Measurements from ENCODE around the gene ABHD13. TPM values are rescaled to one million over a fixed set of nuclear protein-coding genes. Genes with fewer than 3 reads are reported as not detected.

The ABHD13 gene
- total RNA-seq, 1 experiment from 2014 or later = 4.1 TPM

DNA sequence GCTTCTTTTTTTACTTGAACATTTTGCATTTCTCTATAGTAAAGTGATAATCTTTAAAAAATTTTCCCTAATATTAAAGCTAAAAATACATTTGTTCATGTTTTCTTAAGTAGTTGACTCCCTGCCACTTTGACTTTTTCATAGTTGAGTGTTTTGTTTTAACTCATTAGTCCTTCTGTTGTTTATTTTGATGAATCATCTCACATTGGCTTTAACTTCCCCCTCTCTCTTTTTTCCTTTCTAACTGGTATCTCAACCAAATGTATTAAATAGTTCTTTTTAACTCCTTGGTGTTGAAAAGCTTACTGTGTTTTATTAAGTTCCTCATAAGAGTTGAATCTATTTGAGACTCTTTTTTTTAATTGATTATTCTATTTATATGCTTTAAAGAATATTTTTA lies 54.1 kb downstream of the ABHD13 start:
- Histone ChIP-seq H3K27me3 (ENCODE audit: insufficient read depth, low read length) (no peaks in the 10 kb centered on the region), H3K36me3 (ENCODE audit: control insufficient read depth in 1 of 2, insufficient read depth in 2 of 2, low read length in 2 of 2) (no peaks in the 10 kb centered on the region), H3K9me3 (ENCODE audit: control insufficient read depth in 1 of 2, insufficient read depth in 1 of 2, low read depth in 1 of 2, low read length in 2 of 2) (no peaks in the 10 kb centered on the region), H3K27ac (ENCODE audit: low read depth, low read length) (no peak overlapping the region), H3K9ac (ENCODE audit: low read length) (no peak overlapping the region), H3K9me2 (ENCODE audit: insufficient read depth) (no peaks in the 10 kb centered on the region), H4K20me1 (ENCODE audit: insufficient read depth) (no peaks in the 10 kb centered on the region), H3K4me3 (replicated peaks in 1 of 2; ENCODE audit: low read depth in 1 of 2, low read length in 2 of 2) (no peak overlapping the region), H3K4me2 (ENCODE audit: low read length) (no peak overlapping the region), H3K4me1 (ENCODE audit: control insufficient read depth in 1 of 2, insufficient read depth in 2 of 2, low read length in 2 of 2) (no peaks in the 10 kb centered on the region), H2AFZ (ENCODE audit: low read depth, low read length, poor library complexity, severe bottlenecking) (no peak overlapping the region), H3K79me2 (ENCODE audit: insufficient read depth, low read length) (no peaks in the 10 kb centered on the region)
- BruUV-seq (replicated peaks) = no TSS peak
- no peak for ATAC-seq
- ChIA-PET POLR2A (no interaction called here), RAD21 (ENCODE audit: low non-redundant PET in 1 of 2, low total read pairs in 2 of 2, uncharacterized antibody in 2 of 2, unreplicated experiment in 2 of 2) (no interaction called here), CTCF (no interaction called here)
- intact Hi-C loops (cut with micrococcal nuclease) = no loop called here
- TF ChIP-seq ELF1 (IDR thresholded peaks at IDR 0.05; ENCODE audit: borderline replicate concordance, low read depth) (no peak), POLR2AphosphoS5 (IDR thresholded peaks at IDR 0.05; ENCODE audit: low read depth, low read length) (no peak), SRF (IDR thresholded peaks at IDR 0.05; ENCODE audit: low read depth) (no peak), EZH2 (IDR thresholded peaks at IDR 0.05) (no peak), RAD21 (IDR thresholded peaks at IDR 0.05; ENCODE audit: low read depth) (no peak), JUND (IDR thresholded peaks at IDR 0.05) (no peak), EZH2phosphoT487 (IDR thresholded peaks at IDR 0.05; ENCODE audit: borderline replicate concordance) (no peak), POLR2A (IDR thresholded peaks at IDR 0.05; ENCODE audit: borderline replicate concordance, extremely low read depth, insufficient read depth, insufficient read length) (no peak), YY1 (IDR thresholded peaks at IDR 0.05; ENCODE audit: extremely low read depth, insufficient replicate concordance, low read depth, low read length) (no peak), TCF7L2 (IDR thresholded peaks at IDR 0.05; ENCODE audit: borderline replicate concordance, extremely low read depth, insufficient read depth, insufficient read length) (no peak), SP1 (IDR thresholded peaks at IDR 0.05; ENCODE audit: low read depth) (no peak), ZFX (IDR thresholded peaks at IDR 0.05) (no peak), ZNF274 (IDR thresholded peaks at IDR 0.05; ENCODE audit: low read depth, low read length) (no peak), FOSL1 (IDR thresholded peaks at IDR 0.05; ENCODE audit: low read depth) (no peak), CBX3 (IDR thresholded peaks at IDR 0.05; ENCODE audit: low read depth) (no peak), CEBPB (IDR thresholded peaks at IDR 0.05; ENCODE audit: low read depth) (no peak)
- TF ChIP-seq, protein P1, sequence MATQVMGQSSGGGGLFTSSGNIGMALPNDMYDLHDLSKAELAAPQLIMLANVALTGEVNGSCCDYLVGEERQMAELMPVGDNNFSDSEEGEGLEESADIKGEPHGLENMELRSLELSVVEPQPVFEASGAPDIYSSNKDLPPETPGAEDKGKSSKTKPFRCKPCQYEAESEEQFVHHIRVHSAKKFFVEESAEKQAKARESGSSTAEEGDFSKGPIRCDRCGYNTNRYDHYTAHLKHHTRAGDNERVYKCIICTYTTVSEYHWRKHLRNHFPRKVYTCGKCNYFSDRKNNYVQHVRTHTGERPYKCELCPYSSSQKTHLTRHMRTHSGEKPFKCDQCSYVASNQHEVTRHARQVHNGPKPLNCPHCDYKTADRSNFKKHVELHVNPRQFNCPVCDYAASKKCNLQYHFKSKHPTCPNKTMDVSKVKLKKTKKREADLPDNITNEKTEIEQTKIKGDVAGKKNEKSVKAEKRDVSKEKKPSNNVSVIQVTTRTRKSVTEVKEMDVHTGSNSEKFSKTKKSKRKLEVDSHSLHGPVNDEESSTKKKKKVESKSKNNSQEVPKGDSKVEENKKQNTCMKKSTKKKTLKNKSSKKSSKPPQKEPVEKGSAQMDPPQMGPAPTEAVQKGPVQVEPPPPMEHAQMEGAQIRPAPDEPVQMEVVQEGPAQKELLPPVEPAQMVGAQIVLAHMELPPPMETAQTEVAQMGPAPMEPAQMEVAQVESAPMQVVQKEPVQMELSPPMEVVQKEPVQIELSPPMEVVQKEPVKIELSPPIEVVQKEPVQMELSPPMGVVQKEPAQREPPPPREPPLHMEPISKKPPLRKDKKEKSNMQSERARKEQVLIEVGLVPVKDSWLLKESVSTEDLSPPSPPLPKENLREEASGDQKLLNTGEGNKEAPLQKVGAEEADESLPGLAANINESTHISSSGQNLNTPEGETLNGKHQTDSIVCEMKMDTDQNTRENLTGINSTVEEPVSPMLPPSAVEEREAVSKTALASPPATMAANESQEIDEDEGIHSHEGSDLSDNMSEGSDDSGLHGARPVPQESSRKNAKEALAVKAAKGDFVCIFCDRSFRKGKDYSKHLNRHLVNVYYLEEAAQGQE (IDR thresholded peaks at IDR 0.05; ENCODE audit: low read depth) = no peak
- TF ChIP-seq, protein P2, sequence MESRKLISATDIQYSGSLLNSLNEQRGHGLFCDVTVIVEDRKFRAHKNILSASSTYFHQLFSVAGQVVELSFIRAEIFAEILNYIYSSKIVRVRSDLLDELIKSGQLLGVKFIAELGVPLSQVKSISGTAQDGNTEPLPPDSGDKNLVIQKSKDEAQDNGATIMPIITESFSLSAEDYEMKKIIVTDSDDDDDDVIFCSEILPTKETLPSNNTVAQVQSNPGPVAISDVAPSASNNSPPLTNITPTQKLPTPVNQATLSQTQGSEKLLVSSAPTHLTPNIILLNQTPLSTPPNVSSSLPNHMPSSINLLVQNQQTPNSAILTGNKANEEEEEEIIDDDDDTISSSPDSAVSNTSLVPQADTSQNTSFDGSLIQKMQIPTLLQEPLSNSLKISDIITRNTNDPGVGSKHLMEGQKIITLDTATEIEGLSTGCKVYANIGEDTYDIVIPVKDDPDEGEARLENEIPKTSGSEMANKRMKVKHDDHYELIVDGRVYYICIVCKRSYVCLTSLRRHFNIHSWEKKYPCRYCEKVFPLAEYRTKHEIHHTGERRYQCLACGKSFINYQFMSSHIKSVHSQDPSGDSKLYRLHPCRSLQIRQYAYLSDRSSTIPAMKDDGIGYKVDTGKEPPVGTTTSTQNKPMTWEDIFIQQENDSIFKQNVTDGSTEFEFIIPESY (IDR thresholded peaks at IDR 0.05; ENCODE audit: extremely low read depth, insufficient replicate concordance, low read length) = no peak
- TF ChIP-seq, protein P3, sequence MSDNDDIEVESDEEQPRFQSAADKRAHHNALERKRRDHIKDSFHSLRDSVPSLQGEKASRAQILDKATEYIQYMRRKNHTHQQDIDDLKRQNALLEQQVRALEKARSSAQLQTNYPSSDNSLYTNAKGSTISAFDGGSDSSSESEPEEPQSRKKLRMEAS (IDR thresholded peaks at IDR 0.05) = no peak
- TF ChIP-seq, protein P4, sequence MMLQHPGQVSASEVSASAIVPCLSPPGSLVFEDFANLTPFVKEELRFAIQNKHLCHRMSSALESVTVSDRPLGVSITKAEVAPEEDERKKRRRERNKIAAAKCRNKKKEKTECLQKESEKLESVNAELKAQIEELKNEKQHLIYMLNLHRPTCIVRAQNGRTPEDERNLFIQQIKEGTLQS (IDR thresholded peaks at IDR 0.05) = no peak
- DNase-seq (ENCODE audit: low read depth, low spot score) = no peak

All from HCT116 (cell line).